GM12878 (cell line): ENCODE measurements around the gene DHPS. TPM values are rescaled to one million over a fixed set of nuclear protein-coding genes. Genes with fewer than 3 reads are reported as not detected.

Source experiments
- CHD2 ChIP-seq: IDR thresholded peaks from 2 replicates; pipeline ENCODE4 v1.6.1; 2011; ENCODE audit warnings: low read depth, low read length, improper control_type of control experiment, borderline replicate concordance
- HCFC1 ChIP-seq: fragments of 150-350 bp; IDR thresholded peaks from 2 replicates; pipeline ENCODE4 v1.6.1; 2014; ENCODE audit warnings: low read length
- IKZF1 ChIP-seq: fragments of 450-650 bp; conservative IDR thresholded peaks from 2 replicates; pipeline ENCODE4 v1.6.1; 2017; ENCODE audit warnings: antibody characterized with exemption, mild to moderate bottlenecking
- MEF2A ChIP-seq: IDR thresholded peaks from 2 replicates; pipeline ENCODE4 v1.6.1; 2011; ENCODE audit warnings: low read depth, mild to moderate bottlenecking, low read length, moderate library complexity; ENCODE audit not compliant: insufficient read depth
- MYC ChIP-seq: IDR thresholded peaks from 2 replicates; pipeline ENCODE4 v1.6.1; 2011; ENCODE audit warnings: mild to moderate bottlenecking, low read length, moderate library complexity, inconsistent platforms; ENCODE audit not compliant: insufficient read depth, insufficient replicate concordance, insufficient read length, severe bottlenecking
- NFYA ChIP-seq: IDR thresholded peaks from 2 replicates; pipeline ENCODE4 v1.6.1; 2011; ENCODE audit warnings: low read depth, mild to moderate bottlenecking, low read length, improper control_type of control experiment, borderline replicate concordance
- NR2C1 ChIP-seq: fragments of 450-650 bp; IDR thresholded peaks from 2 replicates; pipeline ENCODE4 v1.6.1; 2017; ENCODE audit warnings: antibody characterized with exemption, mild to moderate bottlenecking, moderate library complexity
- NRF1 ChIP-seq: conservative IDR thresholded peaks from 2 replicates; pipeline ENCODE4 v1.6.1; 2011; ENCODE audit warnings: mild to moderate bottlenecking, low read depth, low read length, improper control_type of control experiment
- PAX8 ChIP-seq: fragments of 450-650 bp; IDR thresholded peaks from 2 replicates; pipeline ENCODE4 v1.6.1; 2017; ENCODE audit warnings: mild to moderate bottlenecking, moderate library complexity
- SIN3A ChIP-seq: IDR thresholded peaks from 2 replicates; pipeline ENCODE4 v1.6.1; 2012; ENCODE audit warnings: low read depth, low read length, improper control_type of control experiment
- SRF ChIP-seq, 2 experiments: IDR thresholded peaks; 2 replicates each; pipeline ENCODE4 v1.6.1; 2011; ENCODE audit warnings: low read depth in 2 of 2, low read length in 2 of 2, mild to moderate bottlenecking in 1 of 2, moderate library complexity in 1 of 2
- WRNIP1 ChIP-seq: IDR thresholded peaks from 2 replicates; pipeline ENCODE4 v1.6.1; 2011; ENCODE audit warnings: low read depth, low read length, improper control_type of control experiment, borderline replicate concordance
- ZNF274 ChIP-seq: IDR thresholded peaks from one replicate; pipeline ENCODE4 v1.8.0; 2011; ENCODE audit not compliant: insufficient read length, insufficient read depth
- ZNF384 ChIP-seq: IDR thresholded peaks from 2 replicates; pipeline ENCODE4 v1.6.1; 2012; ENCODE audit warnings: low read depth, mild to moderate bottlenecking, low read length, improper control_type of control experiment, borderline replicate concordance
- ZZZ3 ChIP-seq: IDR thresholded peaks from 2 replicates; pipeline ENCODE4 v1.6.1; 2011; ENCODE audit warnings: low read depth; ENCODE audit not compliant: control insufficient read depth, insufficient read length
- polyA plus RNA-seq, 11 experiments: library from polyadenylated mRNA; depleted of rRNA in 4 of 11; unstranded in 6 of 11; stranded (reverse) in 5 of 11; fragments of >200 nt; fragmentation: Nextera tagmentation in 4 of 11; fragmentation: Illumina TruSeq in 1 of 11; extraction: Ambion mirVana in 4 of 11; extraction: Trizol in 1 of 11; gene quantifications; 1 replicate in 1 of 11; 2 replicates in 10 of 11; pipeline versions ENCODE4 v1.2.1 to v1.2.3, GENCODE V29; 2011 to 2016; ENCODE audit warnings: inconsistent platforms in 2 of 11, missing spikeins in 2 of 11, low read depth in 1 of 11
- total RNA-seq, 4 experiments: library from RNA; depleted of rRNA in 3 of 4; stranded (reverse); fragments of >200 nt in 3 of 4; fragmentation: Illumina TruSeq in 1 of 4; extraction: Trizol in 1 of 4; gene quantifications; 2 replicates each; pipeline versions ENCODE4 v1.2.1 to v1.2.3, GENCODE V29; 2013 to 2021
- TF ChIP-seq, protein P1 (sequence below): fragments of 450-650 bp; IDR thresholded peaks from 2 replicates; pipeline ENCODE4 v1.6.1; 2016; ENCODE audit warnings: mild to moderate bottlenecking, moderate library complexity, borderline replicate concordance
- TF ChIP-seq, protein P2 (sequence below): fragments of 150-350 bp; IDR thresholded peaks from 2 replicates; pipeline ENCODE4 v1.6.1; 2016; ENCODE audit warnings: low read depth, low read length
- TF ChIP-seq, protein P3 (sequence below): fragments of 450-650 bp; formaldehyde crosslinking; IDR thresholded peaks from 2 replicates; pipeline ENCODE4 v1.4.0; 2022; ENCODE audit warnings: mild to moderate bottlenecking, moderate library complexity

The DHPS gene
- total and polyA plus RNA-seq, 10 of the 15 experiments (the other 5 are each of a cell fraction or from before 2014, with no cell fraction given), result 36.4 to 104 (median 83.4) TPM

DNA sequence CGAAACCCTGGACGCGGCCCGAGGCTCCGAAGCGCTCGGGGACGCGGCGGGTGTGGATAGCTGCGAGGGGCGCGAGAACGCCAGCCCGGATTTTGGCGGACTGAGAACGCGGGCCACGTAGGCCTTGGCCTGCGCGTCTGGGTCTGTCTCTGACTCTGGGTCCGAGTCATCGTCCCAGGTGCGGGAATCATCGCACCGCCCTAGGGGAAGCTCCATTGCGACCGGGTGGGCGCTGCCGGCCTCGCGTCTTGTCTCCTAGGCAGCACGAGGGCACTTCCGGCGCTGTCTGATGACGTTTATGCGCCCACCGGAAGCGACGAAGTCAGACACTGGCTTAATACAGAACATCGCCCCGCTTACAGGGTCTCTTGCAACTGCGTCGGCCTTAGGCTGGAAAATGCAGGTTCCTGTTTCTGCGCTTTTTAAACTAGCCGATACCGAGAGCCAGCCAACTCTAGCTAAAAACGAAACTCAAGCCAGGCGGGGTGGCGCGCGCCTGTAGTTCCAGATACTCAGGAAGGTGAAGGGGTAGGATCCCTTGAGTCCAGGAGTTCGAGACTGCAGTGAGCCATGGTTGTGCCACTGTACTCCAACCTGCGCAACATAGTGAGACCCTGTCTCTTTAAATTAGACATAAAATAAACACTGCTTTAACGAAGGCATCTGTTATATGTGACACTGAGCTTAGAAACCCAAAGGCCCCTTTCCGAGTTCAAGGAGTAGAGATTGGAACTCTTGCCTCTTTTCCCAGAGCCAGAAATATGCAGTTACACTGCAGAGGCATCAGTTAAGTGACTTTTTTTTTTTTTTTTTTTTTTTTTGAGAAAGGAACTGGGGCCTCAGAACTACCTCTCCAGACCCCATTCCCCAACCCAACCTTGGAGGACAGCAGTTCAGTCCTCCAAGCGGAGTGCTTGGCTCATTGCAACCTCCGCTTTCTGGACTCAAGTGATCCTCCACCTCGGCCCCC lies 15.0 kb upstream of the DHPS start, which contains the start of gene FBXW9 (continued):
- TF ChIP-seq, protein P1, sequence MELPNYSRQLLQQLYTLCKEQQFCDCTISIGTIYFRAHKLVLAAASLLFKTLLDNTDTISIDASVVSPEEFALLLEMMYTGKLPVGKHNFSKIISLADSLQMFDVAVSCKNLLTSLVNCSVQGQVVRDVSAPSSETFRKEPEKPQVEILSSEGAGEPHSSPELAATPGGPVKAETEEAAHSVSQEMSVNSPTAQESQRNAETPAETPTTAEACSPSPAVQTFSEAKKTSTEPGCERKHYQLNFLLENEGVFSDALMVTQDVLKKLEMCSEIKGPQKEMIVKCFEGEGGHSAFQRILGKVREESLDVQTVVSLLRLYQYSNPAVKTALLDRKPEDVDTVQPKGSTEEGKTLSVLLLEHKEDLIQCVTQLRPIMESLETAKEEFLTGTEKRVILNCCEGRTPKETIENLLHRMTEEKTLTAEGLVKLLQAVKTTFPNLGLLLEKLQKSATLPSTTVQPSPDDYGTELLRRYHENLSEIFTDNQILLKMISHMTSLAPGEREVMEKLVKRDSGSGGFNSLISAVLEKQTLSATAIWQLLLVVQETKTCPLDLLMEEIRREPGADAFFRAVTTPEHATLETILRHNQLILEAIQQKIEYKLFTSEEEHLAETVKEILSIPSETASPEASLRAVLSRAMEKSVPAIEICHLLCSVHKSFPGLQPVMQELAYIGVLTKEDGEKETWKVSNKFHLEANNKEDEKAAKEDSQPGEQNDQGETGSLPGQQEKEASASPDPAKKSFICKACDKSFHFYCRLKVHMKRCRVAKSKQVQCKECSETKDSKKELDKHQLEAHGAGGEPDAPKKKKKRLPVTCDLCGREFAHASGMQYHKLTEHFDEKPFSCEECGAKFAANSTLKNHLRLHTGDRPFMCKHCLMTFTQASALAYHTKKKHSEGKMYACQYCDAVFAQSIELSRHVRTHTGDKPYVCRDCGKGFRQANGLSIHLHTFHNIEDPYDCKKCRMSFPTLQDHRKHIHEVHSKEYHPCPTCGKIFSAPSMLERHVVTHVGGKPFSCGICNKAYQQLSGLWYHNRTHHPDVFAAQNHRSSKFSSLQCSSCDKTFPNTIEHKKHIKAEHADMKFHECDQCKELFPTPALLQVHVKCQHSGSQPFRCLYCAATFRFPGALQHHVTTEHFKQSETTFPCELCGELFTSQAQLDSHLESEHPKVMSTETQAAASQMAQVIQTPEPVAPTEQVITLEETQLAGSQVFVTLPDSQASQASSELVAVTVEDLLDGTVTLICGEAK, result peak; percentile 98
- TF ChIP-seq WRNIP1, result no peak
- no peak for TF ChIP-seq PAX8
- no peak for TF ChIP-seq MYC
- TF ChIP-seq, protein P2, sequence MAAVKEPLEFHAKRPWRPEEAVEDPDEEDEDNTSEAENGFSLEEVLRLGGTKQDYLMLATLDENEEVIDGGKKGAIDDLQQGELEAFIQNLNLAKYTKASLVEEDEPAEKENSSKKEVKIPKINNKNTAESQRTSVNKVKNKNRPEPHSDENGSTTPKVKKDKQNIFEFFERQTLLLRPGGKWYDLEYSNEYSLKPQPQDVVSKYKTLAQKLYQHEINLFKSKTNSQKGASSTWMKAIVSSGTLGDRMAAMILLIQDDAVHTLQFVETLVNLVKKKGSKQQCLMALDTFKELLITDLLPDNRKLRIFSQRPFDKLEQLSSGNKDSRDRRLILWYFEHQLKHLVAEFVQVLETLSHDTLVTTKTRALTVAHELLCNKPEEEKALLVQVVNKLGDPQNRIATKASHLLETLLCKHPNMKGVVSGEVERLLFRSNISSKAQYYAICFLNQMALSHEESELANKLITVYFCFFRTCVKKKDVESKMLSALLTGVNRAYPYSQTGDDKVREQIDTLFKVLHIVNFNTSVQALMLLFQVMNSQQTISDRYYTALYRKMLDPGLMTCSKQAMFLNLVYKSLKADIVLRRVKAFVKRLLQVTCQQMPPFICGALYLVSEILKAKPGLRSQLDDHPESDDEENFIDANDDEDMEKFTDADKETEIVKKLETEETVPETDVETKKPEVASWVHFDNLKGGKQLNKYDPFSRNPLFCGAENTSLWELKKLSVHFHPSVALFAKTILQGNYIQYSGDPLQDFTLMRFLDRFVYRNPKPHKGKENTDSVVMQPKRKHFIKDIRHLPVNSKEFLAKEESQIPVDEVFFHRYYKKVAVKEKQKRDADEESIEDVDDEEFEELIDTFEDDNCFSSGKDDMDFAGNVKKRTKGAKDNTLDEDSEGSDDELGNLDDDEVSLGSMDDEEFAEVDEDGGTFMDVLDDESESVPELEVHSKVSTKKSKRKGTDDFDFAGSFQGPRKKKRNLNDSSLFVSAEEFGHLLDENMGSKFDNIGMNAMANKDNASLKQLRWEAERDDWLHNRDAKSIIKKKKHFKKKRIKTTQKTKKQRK, result no peak
- peak; percentile 87 for TF ChIP-seq HCFC1
- no peak for TF ChIP-seq ZZZ3
- TF ChIP-seq, protein P3, sequence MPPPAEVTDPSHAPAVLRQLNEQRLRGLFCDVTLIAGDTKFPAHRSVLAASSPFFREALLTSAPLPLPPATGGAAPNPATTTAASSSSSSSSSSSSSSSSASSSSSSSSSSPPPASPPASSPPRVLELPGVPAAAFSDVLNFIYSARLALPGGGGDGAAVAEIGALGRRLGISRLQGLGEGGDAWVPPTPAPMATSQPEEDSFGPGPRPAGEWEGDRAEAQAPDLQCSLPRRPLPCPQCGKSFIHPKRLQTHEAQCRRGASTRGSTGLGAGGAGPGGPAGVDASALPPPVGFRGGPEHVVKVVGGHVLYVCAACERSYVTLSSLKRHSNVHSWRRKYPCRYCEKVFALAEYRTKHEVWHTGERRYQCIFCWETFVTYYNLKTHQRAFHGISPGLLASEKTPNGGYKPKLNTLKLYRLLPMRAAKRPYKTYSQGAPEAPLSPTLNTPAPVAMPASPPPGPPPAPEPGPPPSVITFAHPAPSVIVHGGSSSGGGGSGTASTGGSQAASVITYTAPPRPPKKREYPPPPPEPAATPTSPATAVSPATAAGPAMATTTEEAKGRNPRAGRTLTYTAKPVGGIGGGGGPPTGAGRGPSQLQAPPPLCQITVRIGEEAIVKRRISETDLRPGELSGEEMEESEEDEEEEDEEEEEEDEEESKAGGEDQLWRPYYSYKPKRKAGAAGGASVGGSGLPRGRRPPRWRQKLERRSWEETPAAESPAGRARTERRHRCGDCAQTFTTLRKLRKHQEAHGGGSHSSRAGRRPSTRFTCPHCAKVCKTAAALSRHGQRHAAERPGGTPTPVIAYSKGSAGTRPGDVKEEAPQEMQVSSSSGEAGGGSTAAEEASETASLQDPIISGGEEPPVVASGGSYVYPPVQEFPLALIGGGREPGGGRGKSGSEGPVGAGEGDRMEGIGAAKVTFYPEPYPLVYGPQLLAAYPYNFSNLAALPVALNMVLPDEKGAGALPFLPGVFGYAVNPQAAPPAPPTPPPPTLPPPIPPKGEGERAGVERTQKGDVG (CRISPR knock-in tag), result no peak
- no peak for TF ChIP-seq NFYA
- peak; percentile 80 for TF ChIP-seq IKZF1
- TF ChIP-seq ZNF384, result no peak
- TF ChIP-seq SRF (IDR thresholded peaks at IDR 0.05; ENCODE audit: low read depth in 2 of 2, low read length in 2 of 2), result peak; percentile 68 to 93
- peak; percentile 43; the same call in 1 of the 2 replicates for TF ChIP-seq NR2C1
- peak; percentile 65; the same call in 1 of the 2 replicates for TF ChIP-seq MEF2A
- TF ChIP-seq ZNF274, result no peak
- peak; percentile 70; the same call in 1 of the 2 replicates for TF ChIP-seq CHD2
- TF ChIP-seq SIN3A, result peak; percentile 99
- no peak for TF ChIP-seq NRF1
